ENCODE data around the gene DPY19L2. TPM values are rescaled to one million over a fixed set of nuclear protein-coding genes. Genes with fewer than 3 reads are reported as not detected.
"Not testable (repeated sequence)": the region's sequence is repeated elsewhere in the genome, so short reads cannot be mapped to it uniquely, and the experiment has no call there.

DPY19L2 gene
- total RNA-seq, 1 experiment from 2014 or later = 6.6 TPM

- intact Hi-C loops (cut with micrococcal nuclease; ENCODE audit: unreplicated experiment); H3K27me3 ChIP-seq (ENCODE audit: control insufficient read depth, insufficient read depth, low read length); in situ Hi-C loops (cut with HindIII; ENCODE audit: low pct_unique_long_range_greater_than_20kb, low sequenced_read_pairs); H3K9me3 ChIP-seq (ENCODE audit: control insufficient read depth, insufficient read depth, low read depth, low read length); H3K27ac ChIP-seq (ENCODE audit: low read length); H3K4me3 ChIP-seq (ENCODE audit: low read depth in 2 of 2, low read length in 2 of 2); ATAC-seq; H3K36me3 ChIP-seq (ENCODE audit: control insufficient read depth, insufficient read depth, low read length); H3K4me1 ChIP-seq (ENCODE audit: control insufficient read depth, insufficient read depth, low read length); POLR2A ChIA-PET; DNase-seq (ENCODE audit: low read depth, low spot score); BruUV-seq (replicated peaks); CTCF ChIA-PET: not testable (repeated sequence)
These were observed 30.7 kb upstream of the DPY19L2 start for GRCh38 chr12:63699011-63699410.

GRCh38 chr12:63690837-63691236 is 22.5 kb upstream of the DPY19L2 start:
- POLR2A ChIA-PET; ATAC-seq; H3K36me3 ChIP-seq (ENCODE audit: control insufficient read depth, insufficient read depth, low read length); H3K4me1 ChIP-seq (ENCODE audit: control insufficient read depth, insufficient read depth, low read length); H3K9me3 ChIP-seq (ENCODE audit: control insufficient read depth, insufficient read depth, low read depth, low read length); DNase-seq (ENCODE audit: low read depth, low spot score); in situ Hi-C loops (cut with HindIII; ENCODE audit: low pct_unique_long_range_greater_than_20kb, low sequenced_read_pairs); intact Hi-C loops (cut with micrococcal nuclease; ENCODE audit: unreplicated experiment); BruUV-seq (replicated peaks); H3K4me3 ChIP-seq (ENCODE audit: low read depth in 2 of 2, low read length in 2 of 2); CTCF ChIA-PET; H3K27me3 ChIP-seq (ENCODE audit: control insufficient read depth, insufficient read depth, low read length); H3K27ac ChIP-seq (ENCODE audit: low read length): not testable (repeated sequence)

- H3K36me3 ChIP-seq (ENCODE audit: control insufficient read depth, insufficient read depth, low read length); ATAC-seq; H3K4me1 ChIP-seq (ENCODE audit: control insufficient read depth, insufficient read depth, low read length); H3K4me3 ChIP-seq (ENCODE audit: low read depth in 2 of 2, low read length in 2 of 2); POLR2A ChIA-PET; BruUV-seq (replicated peaks); H3K27ac ChIP-seq (ENCODE audit: low read length); H3K9me3 ChIP-seq (ENCODE audit: control insufficient read depth, insufficient read depth, low read depth, low read length); DNase-seq (ENCODE audit: low read depth, low spot score); H3K27me3 ChIP-seq (ENCODE audit: control insufficient read depth, insufficient read depth, low read length); in situ Hi-C loops (cut with HindIII; ENCODE audit: low pct_unique_long_range_greater_than_20kb, low sequenced_read_pairs): not testable (repeated sequence)
- CTCF ChIA-PET = interaction anchor here (0.6 kb wide), 1 partner anchor 640 kb away, joined by 3 read pairs; no protein-coding TSS in a partner anchor
- intact Hi-C loops (cut with micrococcal nuclease; ENCODE audit: unreplicated experiment) = loop anchor here (10.0 kb wide), 1 partner anchor 586 kb away; no protein-coding TSS in a partner anchor
These were observed 20.8 kb upstream of the DPY19L2 start for GRCh38 chr12:63689141-63689540.

GRCh38 chr12:63686623-63687022 is 18.3 kb upstream of the DPY19L2 start:
- H3K4me3 ChIP-seq (ENCODE audit: low read depth in 2 of 2, low read length in 2 of 2); H3K36me3 ChIP-seq (ENCODE audit: control insufficient read depth, insufficient read depth, low read length); in situ Hi-C loops (cut with HindIII; ENCODE audit: low pct_unique_long_range_greater_than_20kb, low sequenced_read_pairs); H3K27me3 ChIP-seq (ENCODE audit: control insufficient read depth, insufficient read depth, low read length); CTCF ChIA-PET; ATAC-seq; H3K4me1 ChIP-seq (ENCODE audit: control insufficient read depth, insufficient read depth, low read length); H3K9me3 ChIP-seq (ENCODE audit: control insufficient read depth, insufficient read depth, low read depth, low read length); POLR2A ChIA-PET; BruUV-seq (replicated peaks); DNase-seq (ENCODE audit: low read depth, low spot score); H3K27ac ChIP-seq (ENCODE audit: low read length): not testable (repeated sequence)
- intact Hi-C loops (cut with micrococcal nuclease; ENCODE audit: unreplicated experiment) = loop anchor here (10.0 kb wide), 1 partner anchor 588 kb away; no protein-coding TSS in a partner anchor

- POLR2A ChIA-PET; H3K4me3 ChIP-seq (ENCODE audit: low read depth in 2 of 2, low read length in 2 of 2); H3K27me3 ChIP-seq (ENCODE audit: control insufficient read depth, insufficient read depth, low read length); H3K9me3 ChIP-seq (ENCODE audit: control insufficient read depth, insufficient read depth, low read depth, low read length); CTCF ChIA-PET; H3K27ac ChIP-seq (ENCODE audit: low read length); DNase-seq (ENCODE audit: low read depth, low spot score); BruUV-seq (replicated peaks); H3K36me3 ChIP-seq (ENCODE audit: control insufficient read depth, insufficient read depth, low read length); in situ Hi-C loops (cut with HindIII; ENCODE audit: low pct_unique_long_range_greater_than_20kb, low sequenced_read_pairs); ATAC-seq; H3K4me1 ChIP-seq (ENCODE audit: control insufficient read depth, insufficient read depth, low read length): not testable (repeated sequence)
- intact Hi-C loops (cut with micrococcal nuclease; ENCODE audit: unreplicated experiment) = loop anchor here (10.0 kb wide), 1 partner anchor 589 kb away; no protein-coding TSS in a partner anchor
These were observed 17.5 kb upstream of the DPY19L2 start for GRCh38 chr12:63685789-63686188.

- ATAC-seq; H3K27me3 ChIP-seq (ENCODE audit: control insufficient read depth, insufficient read depth, low read length); H3K4me3 ChIP-seq (ENCODE audit: low read depth in 2 of 2, low read length in 2 of 2); POLR2A ChIA-PET; BruUV-seq (replicated peaks); H3K4me1 ChIP-seq (ENCODE audit: control insufficient read depth, insufficient read depth, low read length); H3K36me3 ChIP-seq (ENCODE audit: control insufficient read depth, insufficient read depth, low read length); DNase-seq (ENCODE audit: low read depth, low spot score); H3K27ac ChIP-seq (ENCODE audit: low read length); H3K9me3 ChIP-seq (ENCODE audit: control insufficient read depth, insufficient read depth, low read depth, low read length); in situ Hi-C loops (cut with HindIII; ENCODE audit: low pct_unique_long_range_greater_than_20kb, low sequenced_read_pairs); CTCF ChIA-PET: not testable (repeated sequence)
- intact Hi-C loops (cut with micrococcal nuclease; ENCODE audit: unreplicated experiment) = loop anchor here (10.0 kb wide), 1 partner anchor 592 kb away; no protein-coding TSS in a partner anchor
These were observed 14.3 kb upstream of the DPY19L2 start for GRCh38 chr12:63682617-63683016.

GRCh38 chr12:63680758-63681157 is 12.5 kb upstream of the DPY19L2 start:
- CTCF ChIA-PET; H3K9me3 ChIP-seq (ENCODE audit: control insufficient read depth, insufficient read depth, low read depth, low read length); H3K27ac ChIP-seq (ENCODE audit: low read length); H3K4me3 ChIP-seq (ENCODE audit: low read depth in 2 of 2, low read length in 2 of 2); H3K36me3 ChIP-seq (ENCODE audit: control insufficient read depth, insufficient read depth, low read length); BruUV-seq (replicated peaks); in situ Hi-C loops (cut with HindIII; ENCODE audit: low pct_unique_long_range_greater_than_20kb, low sequenced_read_pairs); ATAC-seq; H3K27me3 ChIP-seq (ENCODE audit: control insufficient read depth, insufficient read depth, low read length); DNase-seq (ENCODE audit: low read depth, low spot score); POLR2A ChIA-PET; H3K4me1 ChIP-seq (ENCODE audit: control insufficient read depth, insufficient read depth, low read length): not testable (repeated sequence)
- intact Hi-C loops (cut with micrococcal nuclease; ENCODE audit: unreplicated experiment) = loop anchor here (10.0 kb wide), 1 partner anchor 594 kb away; no protein-coding TSS in a partner anchor

All from Panc1 (cell line).